Measurements from ENCODE around the gene MAST4.
"Not testable (repeated sequence)": the region's sequence is repeated elsewhere in the genome, so short reads cannot be mapped to it uniquely, and the experiment has no call there.

Gene MAST4

GRCh38 chr5:66680221-66680620 is 84.0 kb downstream of the MAST4 start:
- no peak overlapping the region for H3K4me3 ChIP-seq (replicated peaks in 1 of 2; ENCODE audit: low read depth in 2 of 2, low read length in 2 of 2)
- TF ChIP-seq CTCF (IDR thresholded peaks at IDR 0.05; ENCODE audit: low read depth, low read length) = no peak

DNA sequence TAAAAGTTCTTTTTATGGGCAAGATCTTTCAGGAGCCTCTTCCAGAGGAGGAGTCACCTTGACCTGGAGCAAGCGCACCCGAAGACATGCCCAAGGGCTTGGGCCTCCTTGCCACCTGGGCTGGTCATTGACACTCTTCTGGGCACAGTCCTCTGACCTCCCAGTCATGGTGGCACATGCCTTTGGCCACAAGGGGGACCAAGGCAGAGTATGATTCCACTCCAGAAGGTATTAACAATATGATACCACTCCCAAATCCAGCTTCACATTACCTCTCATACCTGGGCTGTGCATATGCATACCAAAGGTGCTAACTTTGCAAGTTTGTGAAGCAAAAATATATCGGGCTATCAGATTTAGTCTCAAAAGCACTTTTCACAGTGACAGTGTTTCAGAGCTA is 84.6 kb downstream of the MAST4 start:
- peak; percentile 1 for TF ChIP-seq CTCF (IDR thresholded peaks at IDR 0.05; ENCODE audit: low read depth, low read length)
- DNase-seq (ENCODE audit: low read depth in 2 of 2) = no peak
- H3K4me3 ChIP-seq (replicated peaks in 1 of 2; ENCODE audit: low read depth in 2 of 2, low read length in 2 of 2) = no peak overlapping the region

More at GRCh38 chr5:66680221-66680620, 84.0 kb downstream of the MAST4 start:
- DNase-seq (ENCODE audit: low read depth in 2 of 2) = no peak

DNA sequence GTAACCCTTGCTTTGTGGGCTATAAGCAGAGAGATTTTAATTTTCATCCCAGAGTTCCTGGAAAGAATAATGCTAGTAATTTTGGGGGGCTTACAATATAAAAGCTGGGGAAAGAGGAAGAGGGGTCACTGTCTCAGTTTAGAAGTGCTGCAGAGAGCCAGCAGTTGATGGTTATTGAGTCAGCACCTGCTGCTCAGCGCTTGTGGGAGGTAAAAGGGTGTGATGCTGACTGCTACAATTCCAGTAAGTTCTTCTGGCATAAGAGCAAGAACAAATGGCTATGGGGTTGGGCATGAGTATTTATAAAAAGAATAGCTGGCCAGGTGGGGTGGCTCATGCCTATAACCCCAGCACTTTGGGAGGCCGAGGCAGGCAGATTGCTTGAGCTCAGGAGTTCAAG is 88.5 kb downstream of the MAST4 start:
- no peak overlapping the region for H3K4me3 ChIP-seq (replicated peaks in 1 of 2; ENCODE audit: low read depth in 2 of 2, low read length in 2 of 2)
- DNase-seq (ENCODE audit: low read depth in 2 of 2) = no peak
- TF ChIP-seq CTCF (IDR thresholded peaks at IDR 0.05; ENCODE audit: low read depth, low read length) = no peak

DNA sequence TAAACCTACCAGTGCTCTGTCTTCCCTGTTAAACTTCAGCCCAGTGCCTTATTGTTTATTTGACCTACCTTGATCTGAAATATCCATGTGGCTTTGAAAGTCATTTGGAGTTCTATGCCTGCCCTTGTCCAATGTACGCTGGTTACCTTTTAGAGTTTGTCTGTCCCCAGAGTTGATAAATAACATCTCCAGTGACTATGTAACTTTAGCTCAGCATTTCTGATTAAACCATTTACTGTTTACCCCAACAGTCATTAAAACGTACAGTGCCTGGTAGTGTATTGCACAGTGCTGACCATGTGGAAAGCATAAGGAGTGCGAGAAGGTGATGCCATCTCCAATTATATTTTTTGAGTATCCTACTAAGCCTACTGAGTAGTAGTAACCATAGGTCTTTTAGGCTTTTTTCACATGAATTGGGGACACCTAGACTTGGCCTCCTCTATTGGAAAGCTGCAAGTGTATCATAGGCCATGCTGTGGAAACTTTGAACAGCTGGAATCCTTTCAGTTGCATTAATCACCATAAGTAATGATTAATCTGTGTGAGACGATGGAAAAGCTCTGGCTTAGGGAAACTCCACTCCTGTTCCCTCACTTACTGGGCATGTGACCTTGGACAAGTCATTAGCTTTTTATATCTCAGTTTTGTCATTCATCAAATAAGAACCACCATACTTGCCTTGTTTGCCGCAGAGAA is 93.5 kb downstream of the MAST4 start:
- DNase-seq (ENCODE audit: low read depth in 2 of 2) = no peak
- TF ChIP-seq CTCF (IDR thresholded peaks at IDR 0.05; ENCODE audit: low read depth, low read length) = no peak
- no peak overlapping the region for H3K4me3 ChIP-seq (replicated peaks in 1 of 2; ENCODE audit: low read depth in 2 of 2, low read length in 2 of 2)

DNA sequence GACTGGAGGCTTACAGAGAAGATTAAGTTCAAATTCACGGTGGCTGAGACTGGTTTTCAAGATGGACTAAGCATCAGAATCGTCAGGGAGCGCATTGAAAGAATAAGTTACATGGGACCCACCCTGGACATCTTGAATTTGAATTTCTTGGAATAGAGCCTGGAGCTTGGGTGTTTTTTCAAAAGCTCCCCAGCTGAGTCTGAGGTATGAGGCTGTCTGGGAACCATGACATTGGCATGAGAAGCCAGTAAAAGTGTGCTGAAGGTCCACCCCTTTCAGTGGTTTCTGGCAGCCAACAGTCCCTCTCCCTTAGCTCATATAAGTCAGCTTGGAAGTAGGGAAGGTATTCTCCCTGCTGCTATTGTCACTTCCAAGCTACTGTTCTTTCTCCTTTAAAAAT is 97.8 kb downstream of the MAST4 start:
- no peak for TF ChIP-seq CTCF (IDR thresholded peaks at IDR 0.05; ENCODE audit: low read depth, low read length)
- DNase-seq (ENCODE audit: low read depth in 2 of 2) = peak in 1 of 2 donors; percentile 12

GRCh38 chr5:66695840-66696239 is 99.6 kb downstream of the MAST4 start:
- not testable (repeated sequence) for H3K4me3 ChIP-seq (replicated peaks in 1 of 2; ENCODE audit: low read depth in 2 of 2, low read length in 2 of 2); DNase-seq (ENCODE audit: low read depth in 2 of 2)

More for the DNA sequence above, 97.8 kb downstream of the MAST4 start:
- no peak overlapping the region for H3K4me3 ChIP-seq (replicated peaks in 1 of 2; ENCODE audit: low read depth in 2 of 2, low read length in 2 of 2)

DNA sequence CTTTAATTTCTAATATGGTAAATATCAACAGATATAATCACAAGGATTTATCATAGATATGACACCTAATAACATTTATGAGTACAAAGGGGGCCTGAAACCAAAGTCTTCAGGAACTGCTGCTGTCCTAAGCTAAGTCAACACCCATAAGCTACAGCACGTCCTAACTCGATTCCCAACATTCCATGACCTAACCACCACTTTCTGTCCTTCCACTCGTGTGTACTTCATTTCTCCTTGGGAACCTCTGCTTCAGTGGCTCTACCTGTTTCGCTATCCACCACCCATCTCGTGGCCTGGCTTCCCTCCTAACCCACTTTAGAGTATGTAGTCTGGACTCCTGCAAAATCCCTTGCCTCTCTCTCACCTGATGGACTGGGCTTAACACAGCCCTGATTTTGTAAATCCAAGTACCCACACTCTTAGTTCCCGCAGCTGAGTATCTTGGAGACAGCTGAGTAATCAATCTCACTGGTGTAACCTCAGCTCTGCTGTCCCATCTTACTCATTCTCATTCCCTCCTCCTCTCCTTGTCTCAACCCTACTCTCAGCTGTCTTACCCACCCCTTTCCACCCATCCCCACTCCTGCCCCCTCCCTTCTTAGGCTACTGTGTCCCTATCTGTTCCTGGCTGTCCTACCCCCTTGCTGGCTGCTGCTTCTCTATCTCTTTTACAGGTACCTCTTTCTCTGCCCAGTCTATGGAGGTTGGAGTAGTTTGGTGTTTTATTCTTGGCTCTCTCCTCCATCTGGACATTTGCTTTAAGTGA is 101.8 kb downstream of the MAST4 start:
- no peak overlapping the region for H3K4me3 ChIP-seq (replicated peaks in 1 of 2; ENCODE audit: low read depth in 2 of 2, low read length in 2 of 2)
- no peak for TF ChIP-seq CTCF (IDR thresholded peaks at IDR 0.05; ENCODE audit: low read depth, low read length)
- no peak for DNase-seq (ENCODE audit: low read depth in 2 of 2)
